Astrocyte of the cerebellum (primary cell): ENCODE results near the gene TP53I3.

Experiments
- DNase-seq: peaks from one replicate; pipeline ENCODE4 v3.0.0-alpha.2; 2011; ENCODE audit warnings: low read depth
- H3K4me3 ChIP-seq: 2 replicates; pipeline ENCODE4 v1.5.1; 2011; ENCODE audit warnings: mild to moderate bottlenecking, low read depth, low read length, moderate library complexity
- CTCF ChIP-seq: IDR thresholded peaks from 2 replicates; pipeline ENCODE4 v1.5.1; 2012; ENCODE audit warnings: low read length, low read depth, moderate library complexity, mild to moderate bottlenecking; ENCODE audit errors: missing control alignments
- in situ Hi-C: cut with HindIII; loops from 2 replicates; pipeline ENCODE4 v1.10.0; 2017; ENCODE audit warnings: low sequenced_read_pairs

The TP53I3 gene, protein sequence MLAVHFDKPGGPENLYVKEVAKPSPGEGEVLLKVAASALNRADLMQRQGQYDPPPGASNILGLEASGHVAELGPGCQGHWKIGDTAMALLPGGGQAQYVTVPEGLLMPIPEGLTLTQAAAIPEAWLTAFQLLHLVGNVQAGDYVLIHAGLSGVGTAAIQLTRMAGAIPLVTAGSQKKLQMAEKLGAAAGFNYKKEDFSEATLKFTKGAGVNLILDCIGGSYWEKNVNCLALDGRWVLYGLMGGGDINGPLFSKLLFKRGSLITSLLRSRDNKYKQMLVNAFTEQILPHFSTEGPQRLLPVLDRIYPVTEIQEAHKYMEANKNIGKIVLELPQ

DNA sequence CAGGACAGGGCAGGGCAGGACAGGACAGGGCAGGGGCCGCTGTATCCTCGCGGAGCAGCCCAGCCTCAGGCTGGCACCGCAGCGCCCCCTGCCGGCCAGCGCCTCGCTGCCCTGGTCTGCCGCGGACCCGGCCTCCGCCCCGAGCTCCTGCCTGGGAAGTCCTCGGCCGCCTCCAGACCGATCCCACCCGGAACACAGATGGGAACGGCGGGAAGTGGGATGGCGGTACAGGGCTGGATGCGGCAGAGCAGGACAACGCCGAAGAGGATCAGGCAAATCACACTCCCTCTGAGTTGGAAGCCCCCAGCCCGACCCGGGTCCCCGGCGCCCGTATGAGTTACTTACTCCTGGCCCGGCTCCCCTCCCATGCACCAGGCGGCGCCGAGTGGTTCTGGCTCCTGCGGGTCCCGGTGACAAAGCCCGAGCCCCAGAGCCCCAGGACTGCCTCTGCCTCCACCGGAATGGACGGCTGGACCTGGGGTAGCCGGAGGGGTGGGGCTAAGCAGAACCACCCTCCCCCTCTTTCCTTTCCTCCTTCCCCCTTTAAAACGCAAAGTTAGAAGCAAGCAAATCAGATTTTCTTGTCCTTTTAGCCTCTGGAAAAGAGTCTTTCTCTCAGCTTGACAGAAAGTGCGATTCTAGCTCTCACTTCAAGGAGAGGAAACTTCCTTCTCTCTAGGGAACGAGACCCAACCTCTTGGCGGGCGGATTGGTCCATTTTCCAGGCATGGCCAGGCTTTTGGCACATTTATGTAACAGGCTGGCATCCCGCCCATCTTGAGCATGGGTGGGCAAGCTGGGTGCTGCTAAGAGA, at the start of gene TP53I3:
Gene TP53I3, minus strand, starts transcription at position 449 of the 814 bp plus-strand sequence. CDS start 508 bp downstream, outside the sequence.
- peak; percentile 70 for DNase-seq
- TF ChIP-seq CTCF, result peak; percentile 85
- in situ Hi-C loops, result no loop called here
- H3K4me3 ChIP-seq, result peak within 1 kb of the TSS; percentile 71

- no peak overlapping the region for H3K4me3 ChIP-seq
- no peak for DNase-seq
- no peak for TF ChIP-seq CTCF
- in situ Hi-C loops, result no loop called here
Observed at GRCh38 chr2:24132543-24132942, 47.9 kb upstream of the TP53I3 start.

DNA sequence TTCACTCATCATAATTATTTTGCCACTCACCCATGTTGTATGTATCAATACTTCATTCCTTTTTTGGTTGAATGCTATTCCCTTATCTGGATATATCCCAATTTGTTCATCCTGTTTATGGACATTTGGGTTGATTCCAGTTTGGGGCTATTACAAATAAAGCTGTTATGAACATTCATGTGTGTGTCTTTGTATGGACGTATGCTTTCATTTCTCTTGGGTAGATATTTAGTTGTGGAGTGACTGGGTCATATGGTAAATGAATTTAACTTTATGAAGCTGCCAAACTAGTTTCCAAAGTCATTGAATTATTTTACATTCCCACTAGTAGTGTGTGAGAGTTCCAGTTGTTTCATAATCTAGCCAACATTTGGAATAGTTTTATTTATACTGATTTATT, 41.3 kb upstream of the TP53I3 start:
- in situ Hi-C loops, result no loop called here
- no peak overlapping the region for H3K4me3 ChIP-seq
- no peak for DNase-seq
- TF ChIP-seq CTCF, result no peak

DNA sequence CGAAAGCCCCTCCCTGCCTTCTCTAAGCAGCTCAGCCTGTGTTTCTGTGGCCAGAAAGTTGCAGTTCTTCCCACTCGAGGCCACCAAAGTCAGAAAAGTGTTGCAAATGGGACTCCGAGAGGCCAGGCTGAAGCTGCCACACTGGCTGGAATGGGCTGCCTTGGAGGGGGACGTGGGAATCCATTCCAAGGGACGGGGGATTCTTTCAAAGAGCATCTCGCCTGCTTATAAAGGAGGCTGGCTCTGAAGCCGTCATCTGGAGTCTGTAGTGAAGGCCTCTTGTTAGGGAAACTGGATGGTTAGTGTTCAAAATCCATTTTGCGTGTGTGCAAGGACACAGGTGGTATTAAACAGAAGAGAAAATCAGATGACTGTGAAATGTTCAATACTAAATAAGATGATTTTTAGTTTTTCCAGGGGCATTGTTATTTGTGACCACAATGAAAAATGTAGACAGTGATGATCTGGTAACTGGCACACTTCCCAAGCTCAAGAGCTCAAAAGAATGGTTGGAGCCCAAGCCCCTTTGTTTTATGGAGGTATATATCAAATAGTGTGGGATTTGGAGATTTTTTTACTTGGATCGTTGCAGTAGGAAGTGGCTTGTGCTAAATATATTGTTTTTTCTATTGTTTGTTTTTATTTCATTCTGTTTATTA, 39.4 kb upstream of the TP53I3 start:
- no peak for DNase-seq
- in situ Hi-C loops, result no loop called here
- H3K4me3 ChIP-seq, result peak overlapping the region; percentile 68
- TF ChIP-seq CTCF, result no peak

DNA sequence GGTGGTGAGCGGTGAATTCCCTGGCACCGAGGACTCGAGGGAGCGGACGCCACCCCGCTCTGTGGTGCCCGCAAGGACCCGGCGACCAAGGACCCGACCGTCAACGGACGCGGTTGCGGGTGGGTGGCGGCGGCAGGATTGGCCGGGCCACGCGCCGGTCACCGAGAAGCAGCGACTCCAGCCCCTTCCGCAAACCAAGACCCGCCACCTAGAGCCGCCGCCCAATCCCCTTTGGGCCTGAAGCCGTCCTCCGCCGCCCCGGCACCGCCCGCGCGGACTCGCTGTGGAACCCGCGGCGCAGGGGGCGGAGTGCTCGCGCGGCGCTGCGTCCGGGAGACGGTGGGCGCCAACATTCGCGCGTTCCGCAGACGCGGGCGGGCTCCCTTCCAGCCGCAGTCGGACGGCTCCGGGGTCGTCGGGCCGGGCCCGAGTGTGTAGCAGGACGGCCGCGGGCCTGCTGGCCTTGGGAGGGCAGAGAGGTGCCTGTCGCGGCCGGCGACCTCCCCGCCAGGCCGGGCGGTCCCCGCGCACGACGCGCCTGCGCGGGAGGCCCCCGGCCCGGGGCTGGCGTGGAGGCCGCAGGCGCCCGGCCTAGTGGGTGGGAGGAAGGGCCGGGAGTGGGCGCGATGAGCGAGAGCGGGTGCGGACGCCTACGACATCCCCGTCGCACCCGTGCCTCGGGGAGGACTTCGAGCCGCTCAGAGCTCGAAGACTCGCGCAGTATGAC, 38.7 kb upstream of the TP53I3 start, which contains the start of the genes FAM228B and PFN4:
Gene FAM228B, plus strand, starts transcription at position 275 of the 727 bp plus-strand sequence. CDS start 893 bp downstream, outside the sequence.
Gene PFN4, minus strand, starts transcription at position 140 of the 727 bp plus-strand sequence. CDS start 799 bp downstream, outside the sequence.
- H3K4me3 ChIP-seq, result peak within 1 kb of the TSS; percentile 68
- DNase-seq, result no peak
- no peak for TF ChIP-seq CTCF
- in situ Hi-C loops, result no loop called here
